Measurements from ENCODE around the gene ZNF525. TPM values are rescaled to one million over a fixed set of nuclear protein-coding genes. Genes with fewer than 3 reads are reported as not detected.

The ZNF525 gene
- polyA plus RNA-seq, 1 donor (not counting 4 experiments of a cell fraction or from before 2014, with no cell fraction given): 9.5 TPM

DNA sequence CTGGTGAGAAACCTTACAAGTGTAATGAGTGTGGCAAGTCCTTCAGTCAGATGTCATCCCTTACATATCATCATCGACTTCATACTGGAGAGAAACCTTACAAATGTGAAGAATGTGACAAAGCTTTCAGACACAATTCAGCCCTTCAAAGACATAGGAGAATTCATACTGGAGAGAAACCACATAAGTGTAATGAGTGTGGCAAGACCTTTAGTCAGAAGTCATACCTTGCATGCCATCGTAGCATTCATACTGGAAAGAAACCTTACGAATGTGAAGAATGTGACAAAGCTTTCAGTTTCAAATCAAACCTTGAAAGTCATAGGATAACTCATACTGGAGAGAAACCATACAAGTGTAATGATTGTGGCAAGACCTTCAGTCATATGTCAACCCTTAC lies 15.9 kb downstream of the ZNF525 start:
- no peak for FAIRE-seq
- H3K9me1 ChIP-seq (ENCODE audit: control insufficient read depth, extremely low read depth, insufficient read depth, low read length): no peaks in the 10 kb centered on the region
- H3K27me3 ChIP-seq (ENCODE audit: control insufficient read depth, extremely low read depth, insufficient read depth, low read length): no peaks in the 10 kb centered on the region
- no peak for DNase-seq (ENCODE audit: low read depth, low spot score)
- no peaks in the 10 kb centered on the region for H4K20me1 ChIP-seq (ENCODE audit: control insufficient read depth, extremely low read depth, insufficient read depth, low read length)
- H3K9ac ChIP-seq (ENCODE audit: control insufficient read depth, extremely low read depth, insufficient read depth, low read length): no peak overlapping the region
- H3K79me2 ChIP-seq (ENCODE audit: control insufficient read depth, insufficient read depth, low read length): no peaks in the 10 kb centered on the region
- TF ChIP-seq, protein P1, sequence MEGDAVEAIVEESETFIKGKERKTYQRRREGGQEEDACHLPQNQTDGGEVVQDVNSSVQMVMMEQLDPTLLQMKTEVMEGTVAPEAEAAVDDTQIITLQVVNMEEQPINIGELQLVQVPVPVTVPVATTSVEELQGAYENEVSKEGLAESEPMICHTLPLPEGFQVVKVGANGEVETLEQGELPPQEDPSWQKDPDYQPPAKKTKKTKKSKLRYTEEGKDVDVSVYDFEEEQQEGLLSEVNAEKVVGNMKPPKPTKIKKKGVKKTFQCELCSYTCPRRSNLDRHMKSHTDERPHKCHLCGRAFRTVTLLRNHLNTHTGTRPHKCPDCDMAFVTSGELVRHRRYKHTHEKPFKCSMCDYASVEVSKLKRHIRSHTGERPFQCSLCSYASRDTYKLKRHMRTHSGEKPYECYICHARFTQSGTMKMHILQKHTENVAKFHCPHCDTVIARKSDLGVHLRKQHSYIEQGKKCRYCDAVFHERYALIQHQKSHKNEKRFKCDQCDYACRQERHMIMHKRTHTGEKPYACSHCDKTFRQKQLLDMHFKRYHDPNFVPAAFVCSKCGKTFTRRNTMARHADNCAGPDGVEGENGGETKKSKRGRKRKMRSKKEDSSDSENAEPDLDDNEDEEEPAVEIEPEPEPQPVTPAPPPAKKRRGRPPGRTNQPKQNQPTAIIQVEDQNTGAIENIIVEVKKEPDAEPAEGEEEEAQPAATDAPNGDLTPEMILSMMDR (optimal IDR thresholded peaks at IDR 0.05 in 1 of 3, IDR thresholded peaks at IDR 0.05 in 1 of 3, conservative IDR thresholded peaks at IDR 0.05 in 1 of 3; ENCODE audit: extremely low read depth in 1 of 3, insufficient read depth in 2 of 3, low read length in 3 of 3): no peak
- no peak for TF ChIP-seq EZH2 (IDR thresholded peaks at IDR 0.05; ENCODE audit: low read length)
- H3K4me3 ChIP-seq (ENCODE audit: control insufficient read depth in 2 of 3, extremely low read depth in 1 of 3, insufficient read depth in 2 of 3, low read depth in 1 of 3, low read length in 3 of 3): no peak overlapping the region
- peaks cover 8 to 11% of the 10 kb centered on the region in 2 experiments for H3K36me3 ChIP-seq (ENCODE audit: control insufficient read depth in 2 of 2, extremely low read depth in 1 of 2, insufficient read depth in 2 of 2, low read length in 2 of 2)
- no peak overlapping the region for H2AFZ ChIP-seq (ENCODE audit: control insufficient read depth, low read length)
- H3K4me1 ChIP-seq (ENCODE audit: control insufficient read depth, extremely low read depth, insufficient read depth, low read length): no peaks in the 10 kb centered on the region
- no peak overlapping the region for H3K4me2 ChIP-seq (ENCODE audit: control insufficient read depth, extremely low read depth, insufficient read depth, low read depth, low read length)
- H3K27ac ChIP-seq (ENCODE audit: control insufficient read depth, insufficient read depth, low read length): no peak overlapping the region
- peaks cover 46% of the 10 kb centered on the region for H3K9me3 ChIP-seq (ENCODE audit: control insufficient read depth, low read depth, low read length)
- dilution Hi-C loops (cut with MboI; ENCODE audit: extremely low pct_ligation_motif_present, low sequenced_read_pairs): no loop called here

DNA sequence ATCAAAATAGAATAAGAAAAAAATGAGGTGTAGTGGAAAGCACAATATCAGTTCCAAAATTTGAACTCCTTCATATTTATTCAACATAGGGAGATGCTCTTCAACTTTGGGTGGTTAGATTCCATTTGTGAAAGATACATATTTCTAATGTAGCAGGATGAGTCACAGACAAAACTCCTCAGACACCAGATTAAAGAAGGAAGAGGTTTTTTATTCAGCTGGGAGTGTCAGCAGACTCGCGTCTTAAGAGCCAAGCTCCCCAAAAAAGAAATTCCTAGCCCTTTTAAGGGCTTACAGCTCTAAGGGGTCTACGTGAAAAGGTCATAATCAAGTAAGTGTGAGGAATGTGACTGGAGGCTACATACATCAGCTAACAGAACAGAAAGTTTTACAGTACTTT lies 22.7 kb downstream of the ZNF525 start:
- Histone ChIP-seq H3K4me2 (ENCODE audit: control insufficient read depth, extremely low read depth, insufficient read depth, low read depth, low read length) (no peak overlapping the region), H3K9me3 (ENCODE audit: control insufficient read depth, low read depth, low read length) (peaks cover 17% of the 10 kb centered on the region), H3K79me2 (ENCODE audit: control insufficient read depth, insufficient read depth, low read length) (no peaks in the 10 kb centered on the region), H3K27ac (ENCODE audit: control insufficient read depth, insufficient read depth, low read length) (no peak overlapping the region), H3K27me3 (ENCODE audit: control insufficient read depth, extremely low read depth, insufficient read depth, low read length) (no peaks in the 10 kb centered on the region), H3K4me3 (ENCODE audit: control insufficient read depth in 2 of 3, extremely low read depth in 1 of 3, insufficient read depth in 2 of 3, low read depth in 1 of 3, low read length in 3 of 3) (no peak overlapping the region), H2AFZ (ENCODE audit: control insufficient read depth, low read length) (no peak overlapping the region), H3K36me3 (ENCODE audit: control insufficient read depth in 2 of 2, extremely low read depth in 1 of 2, insufficient read depth in 2 of 2, low read length in 2 of 2) (no peaks in the 10 kb centered on the region), H3K9me1 (ENCODE audit: control insufficient read depth, extremely low read depth, insufficient read depth, low read length) (no peaks in the 10 kb centered on the region), H4K20me1 (ENCODE audit: control insufficient read depth, extremely low read depth, insufficient read depth, low read length) (no peaks in the 10 kb centered on the region), H3K4me1 (ENCODE audit: control insufficient read depth, extremely low read depth, insufficient read depth, low read length) (no peaks in the 10 kb centered on the region), H3K9ac (ENCODE audit: control insufficient read depth, extremely low read depth, insufficient read depth, low read length) (no peak overlapping the region)
- FAIRE-seq (no peak), DNase-seq (ENCODE audit: low read depth, low spot score) (no peak)
- dilution Hi-C loops (cut with MboI; ENCODE audit: extremely low pct_ligation_motif_present, low sequenced_read_pairs): no loop called here
- TF ChIP-seq EZH2 (IDR thresholded peaks at IDR 0.05; ENCODE audit: low read length): no peak
- TF ChIP-seq, protein P1 (optimal IDR thresholded peaks at IDR 0.05 in 1 of 3, IDR thresholded peaks at IDR 0.05 in 1 of 3, conservative IDR thresholded peaks at IDR 0.05 in 1 of 3; ENCODE audit: extremely low read depth in 1 of 3, insufficient read depth in 2 of 3, low read length in 3 of 3): no peak

Data from keratinocyte (primary cell).